Fibroblast of lung (primary cell): ENCODE data around the gene GPBAR1. TPM values are rescaled to one million over a fixed set of nuclear protein-coding genes. Genes with fewer than 3 reads are reported as not detected.

Experiments used
- DNase-seq, 2 donors: peaks; one replicate each; pipeline versions ENCODE4 v3.0.0 to v3.0.0-alpha.2; 2010; ENCODE audit warnings: low read depth in 2 of 2
- H2AFZ ChIP-seq: 2 replicates; pipeline ENCODE4 v1.5.1; 2012; ENCODE audit warnings: low read length, control low read depth, inconsistent platforms
- H3K27ac ChIP-seq: 2 replicates; pipeline ENCODE4 v1.5.1; 2011; ENCODE audit warnings: low read length, control low read depth; ENCODE audit not compliant: insufficient read depth
- H3K27me3 ChIP-seq: 2 replicates; pipeline ENCODE4 v1.5.1; 2011; ENCODE audit warnings: mild to moderate bottlenecking, low read length; ENCODE audit not compliant: control insufficient read depth, insufficient read depth
- H3K36me3 ChIP-seq: 2 replicates; pipeline ENCODE4 v1.5.1; 2011; ENCODE audit warnings: low read length; ENCODE audit not compliant: control insufficient read depth, insufficient read depth
- H3K4me1 ChIP-seq: 2 replicates; pipeline ENCODE4 v1.5.1; 2011; ENCODE audit warnings: low read length; ENCODE audit not compliant: control insufficient read depth, insufficient read depth; ENCODE audit errors: extremely low read depth
- H3K4me2 ChIP-seq: 2 replicates; pipeline ENCODE4 v1.5.1; 2011; ENCODE audit warnings: low read length, control low read depth; ENCODE audit not compliant: insufficient read depth; ENCODE audit errors: extremely low read depth
- H3K4me3 ChIP-seq, 4 experiments: fragments of 200-600 bp in 1 of 4; sonication (generic) in 1 of 4; replicated peaks in 1 of 4; 2 replicates each; pipeline ENCODE4 v1.5.1; 2011 to 2016; ENCODE audit warnings: low read length in 4 of 4, low read depth in 3 of 4, mild to moderate bottlenecking in 3 of 4, control low read depth in 2 of 4, inconsistent platforms in 1 of 4, mixed read lengths in 1 of 4; ENCODE audit not compliant: insufficient read depth in 1 of 4; ENCODE audit errors: control extremely low read depth in 1 of 4
- H3K79me2 ChIP-seq: 2 replicates; pipeline ENCODE4 v1.5.1; 2012; ENCODE audit warnings: mild to moderate bottlenecking, low read length, inconsistent platforms; ENCODE audit not compliant: control insufficient read depth, insufficient read depth
- H3K9ac ChIP-seq: 2 replicates; pipeline ENCODE4 v1.5.1; 2011; ENCODE audit warnings: mild to moderate bottlenecking, low read length, control low read depth; ENCODE audit not compliant: insufficient read depth
- H3K9me3 ChIP-seq: 2 replicates; pipeline ENCODE4 v1.5.1; 2012; ENCODE audit warnings: low read depth, low read length; ENCODE audit not compliant: control insufficient read depth, insufficient read depth
- H4K20me1 ChIP-seq: 2 replicates; pipeline ENCODE4 v1.5.1; 2011; ENCODE audit warnings: low read length; ENCODE audit not compliant: control insufficient read depth, insufficient read depth; ENCODE audit errors: extremely low read depth
- CTCF ChIP-seq, 2 donors: IDR thresholded peaks in 1 of 2; conservative IDR thresholded peaks in 1 of 2; 1 replicate in 1 of 2; 2 replicates in 1 of 2; pipeline ENCODE4 v1.5.1; 2011 to 2012; ENCODE audit warnings: low read length in 2 of 2, control low read depth in 1 of 2, inconsistent platforms in 1 of 2, low read depth in 1 of 2, mild to moderate bottlenecking in 1 of 2
- EZH2 ChIP-seq: IDR thresholded peaks from 2 replicates; pipeline ENCODE4 v1.5.1; 2012; ENCODE audit warnings: low read length, control low read depth, mild to moderate bottlenecking; ENCODE audit errors: missing control alignments
- polyA plus RNA-seq, 2 donors: library from polyadenylated mRNA; depleted of rRNA in 1 of 2; stranded (reverse) in 1 of 2; unstranded in 1 of 2; fragments of >200 nt; gene quantifications; 2 replicates each; pipeline ENCODE4 v1.2.1, GENCODE V29; 2011 to 2012; ENCODE audit warnings: missing spikeins in 1 of 2
- total RNA-seq: library from RNA; depleted of rRNA; stranded (reverse); fragments of >200 nt; gene quantifications from 2 replicates; pipeline ENCODE4 v1.2.1, GENCODE V29; 2014

GPBAR1 gene
- total and polyA plus RNA-seq, 2 donors (not counting 1 experiment from before 2014, with no cell fraction given): under 0.01 TPM; not detected in 1

- H3K27ac ChIP-seq: no peak overlapping the region
- no peak overlapping the region for H3K9ac ChIP-seq
These were observed 16.6 kb upstream of the GPBAR1 start for GRCh38 chr2:218244204-218244603.

GRCh38 chr2:218244665-218245064 lies 16.1 kb upstream of the GPBAR1 start:
- no peak for TF ChIP-seq CTCF (conservative IDR thresholded peaks at IDR 0.05 in 1 of 2, IDR thresholded peaks at IDR 0.05 in 1 of 2; ENCODE audit: low read depth in 1 of 2, low read length in 2 of 2)
- TF ChIP-seq EZH2: no peak
- DNase-seq: no peak
- Histone ChIP-seq H3K27me3 (no peaks in the 10 kb centered on the region), H3K9me3 (no peaks in the 10 kb centered on the region), H3K4me1 (no peaks in the 10 kb centered on the region), H3K9ac (no peak overlapping the region), H3K79me2 (peaks cover 7% of the 10 kb centered on the region), H3K4me2 (no peak overlapping the region), H3K27ac (no peak overlapping the region), H4K20me1 (no peaks in the 10 kb centered on the region), H3K4me3 (no peak overlapping the region), H3K36me3 (peaks cover 27% of the 10 kb centered on the region), H2AFZ (no peak overlapping the region)

More at GRCh38 chr2:218244204-218244603, 16.6 kb upstream of the GPBAR1 start:
- Histone ChIP-seq H2AFZ (no peak overlapping the region), H4K20me1 (no peaks in the 10 kb centered on the region), H3K9me3 (no peaks in the 10 kb centered on the region), H3K4me2 (no peak overlapping the region), H3K36me3 (peaks cover 22% of the 10 kb centered on the region), H3K27me3 (no peaks in the 10 kb centered on the region), H3K4me3 (no peak overlapping the region), H3K79me2 (peaks cover 5% of the 10 kb centered on the region), H3K4me1 (no peaks in the 10 kb centered on the region)
- TF ChIP-seq CTCF (conservative IDR thresholded peaks at IDR 0.05 in 1 of 2, IDR thresholded peaks at IDR 0.05 in 1 of 2; ENCODE audit: low read depth in 1 of 2, low read length in 2 of 2): no peak
- TF ChIP-seq EZH2: no peak
- DNase-seq: no peak

GRCh38 chr2:218245214-218245613 lies 15.6 kb upstream of the GPBAR1 start:
- Histone ChIP-seq H3K79me2 (peaks cover 8% of the 10 kb centered on the region), H2AFZ (no peak overlapping the region), H4K20me1 (no peaks in the 10 kb centered on the region), H3K4me3 (no peak overlapping the region), H3K36me3 (peaks cover 30% of the 10 kb centered on the region), H3K4me2 (no peak overlapping the region), H3K27me3 (no peaks in the 10 kb centered on the region), H3K27ac (no peak overlapping the region), H3K9ac (no peak overlapping the region), H3K4me1 (no peaks in the 10 kb centered on the region), H3K9me3 (no peaks in the 10 kb centered on the region)
- DNase-seq: peak in 1 of 2 donors; percentile 23
- TF ChIP-seq CTCF (conservative IDR thresholded peaks at IDR 0.05 in 1 of 2, IDR thresholded peaks at IDR 0.05 in 1 of 2; ENCODE audit: low read depth in 1 of 2, low read length in 2 of 2) (no peak), EZH2 (no peak)
